ENCODE results near the gene CNR1.
"Not testable (repeated sequence)": the region's sequence is repeated elsewhere in the genome, so short reads cannot be mapped to it uniquely, and the experiment has no call there.

The CNR1 gene

GRCh38 chr6:88165844-88166492 is at the start of gene CNR1:
Gene CNR1, minus strand, starts transcription at chr6:88166347. Its CDS starts 21,073 bp downstream, at chr6:88145274.
- Histone ChIP-seq H3K9me3 (ENCODE audit: control insufficient read depth, insufficient read depth, low read length) (no peaks in the 10 kb centered on the region), H3K9ac (ENCODE audit: low read depth, low read length) (peak within 1 kb of the TSS; percentile 27), H3K36me3 (ENCODE audit: control insufficient read depth, insufficient read depth, low read length) (no peaks in the 10 kb centered on the region), H3K4me1 (ENCODE audit: control insufficient read depth, insufficient read depth, low read length) (peaks cover 9% of the 10 kb centered on the region), H3K27me3 (ENCODE audit: control insufficient read depth, insufficient read depth, low read length) (peaks cover 35% of the 10 kb centered on the region), H3K4me3 (ENCODE audit: low read depth, low read length) (peak within 1 kb of the TSS; percentile 76)

GRCh38 chr6:88211446-88211845 is 45.3 kb upstream of the CNR1 start:
- Histone ChIP-seq H3K4me1 (ENCODE audit: control insufficient read depth, insufficient read depth, low read length) (no peaks in the 10 kb centered on the region), H3K27me3 (ENCODE audit: control insufficient read depth, insufficient read depth, low read length) (no peaks in the 10 kb centered on the region), H3K9ac (ENCODE audit: low read depth, low read length) (no peak overlapping the region), H3K36me3 (ENCODE audit: control insufficient read depth, insufficient read depth, low read length) (no peaks in the 10 kb centered on the region), H3K4me3 (ENCODE audit: low read depth, low read length) (no peak overlapping the region), H3K9me3 (ENCODE audit: control insufficient read depth, insufficient read depth, low read length) (no peaks in the 10 kb centered on the region)

GRCh38 chr6:88209301-88209700 is 43.2 kb upstream of the CNR1 start:
- Histone ChIP-seq H3K4me1 (ENCODE audit: control insufficient read depth, insufficient read depth, low read length) (no peaks in the 10 kb centered on the region), H3K9ac (ENCODE audit: low read depth, low read length) (no peak overlapping the region), H3K27me3 (ENCODE audit: control insufficient read depth, insufficient read depth, low read length) (no peaks in the 10 kb centered on the region), H3K9me3 (ENCODE audit: control insufficient read depth, insufficient read depth, low read length) (no peaks in the 10 kb centered on the region), H3K4me3 (ENCODE audit: low read depth, low read length) (no peak overlapping the region), H3K36me3 (ENCODE audit: control insufficient read depth, insufficient read depth, low read length) (no peaks in the 10 kb centered on the region)

- Histone ChIP-seq H3K9me3 (ENCODE audit: control insufficient read depth, insufficient read depth, low read length) (no peaks in the 10 kb centered on the region), H3K27me3 (ENCODE audit: control insufficient read depth, insufficient read depth, low read length) (no peaks in the 10 kb centered on the region), H3K36me3 (ENCODE audit: control insufficient read depth, insufficient read depth, low read length) (no peaks in the 10 kb centered on the region), H3K9ac (ENCODE audit: low read depth, low read length) (no peak overlapping the region), H3K4me1 (ENCODE audit: control insufficient read depth, insufficient read depth, low read length) (no peaks in the 10 kb centered on the region), H3K4me3 (ENCODE audit: low read depth, low read length) (no peak overlapping the region)
Measured at GRCh38 chr6:88208726-88209125, 42.6 kb upstream of the CNR1 start.

- H3K9me3 ChIP-seq (ENCODE audit: control insufficient read depth, insufficient read depth, low read length); H3K4me3 ChIP-seq (ENCODE audit: low read depth, low read length); H3K27me3 ChIP-seq (ENCODE audit: control insufficient read depth, insufficient read depth, low read length); H3K4me1 ChIP-seq (ENCODE audit: control insufficient read depth, insufficient read depth, low read length); H3K9ac ChIP-seq (ENCODE audit: low read depth, low read length); H3K36me3 ChIP-seq (ENCODE audit: control insufficient read depth, insufficient read depth, low read length): not testable (repeated sequence)
Measured at GRCh38 chr6:88201734-88202133, 35.6 kb upstream of the CNR1 start.

GRCh38 chr6:88184921-88185320 is 18.8 kb upstream of the CNR1 start:
- H3K36me3 ChIP-seq (ENCODE audit: control insufficient read depth, insufficient read depth, low read length), result no peaks in the 10 kb centered on the region
- H3K27me3 ChIP-seq (ENCODE audit: control insufficient read depth, insufficient read depth, low read length), result no peaks in the 10 kb centered on the region
- H3K4me3 ChIP-seq (ENCODE audit: low read depth, low read length), result no peak overlapping the region
- H3K9me3 ChIP-seq (ENCODE audit: control insufficient read depth, insufficient read depth, low read length), result no peaks in the 10 kb centered on the region
- H3K9ac ChIP-seq (ENCODE audit: low read depth, low read length), result no peak overlapping the region
- H3K4me1 ChIP-seq (ENCODE audit: control insufficient read depth, insufficient read depth, low read length), result peaks cover 9% of the 10 kb centered on the region

GRCh38 chr6:88183471-88183870 is 17.3 kb upstream of the CNR1 start:
- H3K9ac ChIP-seq (ENCODE audit: low read depth, low read length), result no peak overlapping the region
- H3K27me3 ChIP-seq (ENCODE audit: control insufficient read depth, insufficient read depth, low read length), result no peaks in the 10 kb centered on the region
- H3K36me3 ChIP-seq (ENCODE audit: control insufficient read depth, insufficient read depth, low read length), result no peaks in the 10 kb centered on the region
- H3K4me3 ChIP-seq (ENCODE audit: low read depth, low read length), result no peak overlapping the region
- peaks cover 13% of the 10 kb centered on the region for H3K4me1 ChIP-seq (ENCODE audit: control insufficient read depth, insufficient read depth, low read length)
- H3K9me3 ChIP-seq (ENCODE audit: control insufficient read depth, insufficient read depth, low read length), result no peaks in the 10 kb centered on the region

GRCh38 chr6:88179692-88180091 is 13.5 kb upstream of the CNR1 start:
- no peaks in the 10 kb centered on the region for H3K9me3 ChIP-seq (ENCODE audit: control insufficient read depth, insufficient read depth, low read length)
- no peaks in the 10 kb centered on the region for H3K36me3 ChIP-seq (ENCODE audit: control insufficient read depth, insufficient read depth, low read length)
- no peaks in the 10 kb centered on the region for H3K27me3 ChIP-seq (ENCODE audit: control insufficient read depth, insufficient read depth, low read length)
- no peak overlapping the region for H3K9ac ChIP-seq (ENCODE audit: low read depth, low read length)
- peaks cover 13% of the 10 kb centered on the region for H3K4me1 ChIP-seq (ENCODE audit: control insufficient read depth, insufficient read depth, low read length)
- no peak overlapping the region for H3K4me3 ChIP-seq (ENCODE audit: low read depth, low read length)

GRCh38 chr6:88177961-88178464 is 11.9 kb upstream of the CNR1 start:
- Histone ChIP-seq H3K4me3 (ENCODE audit: low read depth, low read length) (no peak overlapping the region), H3K4me1 (ENCODE audit: control insufficient read depth, insufficient read depth, low read length) (peaks cover 7% of the 10 kb centered on the region), H3K36me3 (ENCODE audit: control insufficient read depth, insufficient read depth, low read length) (no peaks in the 10 kb centered on the region), H3K27me3 (ENCODE audit: control insufficient read depth, insufficient read depth, low read length) (no peaks in the 10 kb centered on the region), H3K9ac (ENCODE audit: low read depth, low read length) (no peak overlapping the region), H3K9me3 (ENCODE audit: control insufficient read depth, insufficient read depth, low read length) (no peaks in the 10 kb centered on the region)

GRCh38 chr6:88174906-88175305 is 8.8 kb upstream of the CNR1 start:
- no peaks in the 10 kb centered on the region for H3K9me3 ChIP-seq (ENCODE audit: control insufficient read depth, insufficient read depth, low read length)
- no peak overlapping the region for H3K9ac ChIP-seq (ENCODE audit: low read depth, low read length)
- H3K4me1 ChIP-seq (ENCODE audit: control insufficient read depth, insufficient read depth, low read length), result peaks cover 3% of the 10 kb centered on the region
- H3K36me3 ChIP-seq (ENCODE audit: control insufficient read depth, insufficient read depth, low read length), result no peaks in the 10 kb centered on the region
- H3K4me3 ChIP-seq (ENCODE audit: low read depth, low read length), result no peak overlapping the region
- no peaks in the 10 kb centered on the region for H3K27me3 ChIP-seq (ENCODE audit: control insufficient read depth, insufficient read depth, low read length)

- H3K9me3 ChIP-seq (ENCODE audit: control insufficient read depth, insufficient read depth, low read length), result no peaks in the 10 kb centered on the region
- no peak overlapping the region for H3K9ac ChIP-seq (ENCODE audit: low read depth, low read length)
- H3K4me1 ChIP-seq (ENCODE audit: control insufficient read depth, insufficient read depth, low read length), result peaks cover 3% of the 10 kb centered on the region
- H3K36me3 ChIP-seq (ENCODE audit: control insufficient read depth, insufficient read depth, low read length), result no peaks in the 10 kb centered on the region
- H3K4me3 ChIP-seq (ENCODE audit: low read depth, low read length), result no peak overlapping the region
- peaks cover 22% of the 10 kb centered on the region for H3K27me3 ChIP-seq (ENCODE audit: control insufficient read depth, insufficient read depth, low read length)
Measured at GRCh38 chr6:88171312-88171711, 5.2 kb upstream of the CNR1 start.

- H3K9me3 ChIP-seq (ENCODE audit: control insufficient read depth, insufficient read depth, low read length), result no peaks in the 10 kb centered on the region
- H3K36me3 ChIP-seq (ENCODE audit: control insufficient read depth, insufficient read depth, low read length), result no peaks in the 10 kb centered on the region
- H3K4me1 ChIP-seq (ENCODE audit: control insufficient read depth, insufficient read depth, low read length), result peaks cover 9% of the 10 kb centered on the region
- no peak overlapping the region for H3K9ac ChIP-seq (ENCODE audit: low read depth, low read length)
- H3K4me3 ChIP-seq (ENCODE audit: low read depth, low read length), result no peak overlapping the region
- H3K27me3 ChIP-seq (ENCODE audit: control insufficient read depth, insufficient read depth, low read length), result peaks cover 35% of the 10 kb centered on the region
Measured at GRCh38 chr6:88168362-88168761, 2.2 kb upstream of the CNR1 start.

All from iPS-15b (cell line).